Calu3 (cell line): ENCODE results near the gene SMIM28. TPM values are rescaled to one million over a fixed set of nuclear protein-coding genes. Genes with fewer than 3 reads are reported as not detected.

ENCODE experiments used
- BruUV-seq: library from RNA; stranded (reverse); fragments of 400-500 nt; replicated peaks from 2 replicates; lab custom pipeline; 2021; lab: Mats Ljungman, UMichigan
- CTCF ChIA-PET: fragments of 300-600 bp; sonication (Branson Sonifier 250); formaldehyde crosslinking; loops from one replicate; lab custom pipeline; 2022; ENCODE audit warnings: antibody characterized with exemption; lab: Charles Lee
- DNase-seq: peaks from one replicate; pipeline ENCODE4 v3.0.0; 2022
- H3K27ac Mint-ChIP-seq: one replicate; pipeline ENCODE4 v1.8.0; 2022; ENCODE audit warnings: mixed read lengths; ENCODE audit not compliant: unreplicated experiment
- H3K27me3 Mint-ChIP-seq: one replicate; pipeline ENCODE4 v1.8.0; 2022; ENCODE audit warnings: mixed read lengths; ENCODE audit not compliant: unreplicated experiment
- H3K36me3 Mint-ChIP-seq: one replicate; pipeline ENCODE4 v1.8.0; 2022; ENCODE audit warnings: mild to moderate bottlenecking, moderate library complexity, mixed read lengths; ENCODE audit not compliant: insufficient read depth, unreplicated experiment
- H3K4me1 Mint-ChIP-seq: one replicate; pipeline ENCODE4 v1.8.0; 2022; ENCODE audit warnings: mild to moderate bottlenecking, low read depth, mixed read lengths; ENCODE audit not compliant: unreplicated experiment
- H3K4me3 Mint-ChIP-seq: one replicate; pipeline ENCODE4 v1.8.0; 2022; ENCODE audit warnings: mild to moderate bottlenecking, low read depth, moderate library complexity, mixed read lengths; ENCODE audit not compliant: unreplicated experiment
- H3K9me3 Mint-ChIP-seq: one replicate; pipeline ENCODE4 v1.8.0; 2022; ENCODE audit warnings: low read depth, mixed read lengths; ENCODE audit not compliant: unreplicated experiment
- intact Hi-C: fragments of 100-400 bp; cut with micrococcal nuclease; formaldehyde crosslinking; loops from one replicate; pipeline ENCODE4 v1.10.0; 2022; ENCODE audit not compliant: unreplicated experiment
- total RNA-seq: library from RNA; stranded (reverse); gene quantifications from 2 replicates; pipeline ENCODE4 v1.2.3, GENCODE V29; 2022
- TF ChIP-seq, protein P1 (sequence below): fragments of 200-600 bp; IDR thresholded peaks from one replicate; pipeline ENCODE4 v1.8.0; 2022; ENCODE audit warnings: antibody characterized with exemption; ENCODE audit not compliant: unreplicated experiment

Gene SMIM28
- total RNA-seq, 1 experiment from 2014 or later: not detected

DNA sequence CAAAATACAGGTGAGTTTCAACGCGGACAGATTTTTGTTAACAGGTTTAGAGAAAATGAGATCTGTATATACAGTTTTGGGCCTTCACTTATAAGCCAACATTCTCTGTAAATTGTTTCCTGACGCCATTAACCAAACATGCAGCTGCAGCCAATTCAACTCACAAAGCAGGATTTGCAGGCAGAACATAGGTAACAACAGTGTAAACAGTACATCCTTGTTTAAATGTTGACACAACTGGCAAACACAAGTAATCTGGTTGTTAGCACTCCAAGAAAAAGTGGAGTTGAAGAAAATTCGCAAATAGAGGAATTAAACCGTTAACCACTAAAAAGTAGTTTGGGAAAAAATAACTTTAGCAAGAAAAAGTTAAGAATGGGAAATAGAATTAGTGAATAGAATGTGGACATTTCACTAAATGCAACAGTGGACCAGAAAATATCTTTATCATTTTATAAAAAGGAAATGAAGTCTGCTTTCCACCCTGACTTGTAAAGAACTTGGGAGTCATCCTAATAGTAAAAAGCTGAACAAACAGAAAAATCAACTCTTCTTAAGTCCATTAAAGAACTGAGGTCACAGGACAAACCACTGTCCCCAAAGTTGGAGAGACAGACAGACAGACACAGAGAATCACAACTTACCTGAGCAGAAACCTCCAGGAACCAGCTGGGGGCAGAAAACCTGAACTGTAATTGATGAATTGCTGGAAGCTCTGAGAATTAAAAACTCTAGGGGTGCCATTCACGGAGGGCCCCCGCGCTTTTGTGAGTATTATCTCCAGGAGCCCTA, 10.1 kb downstream of the SMIM28 start:
- CTCF ChIA-PET: no interaction called here
- no peak overlapping the region for H3K27ac Mint-ChIP-seq
- no TSS peak for BruUV-seq

GRCh38 chr6:138389551-138389950, 11.8 kb downstream of the SMIM28 start:
- BruUV-seq: no TSS peak
- Mint-ChIP-seq H3K27ac (no peak overlapping the region), H3K4me1 (no peaks in the 10 kb centered on the region), H3K36me3 (no peaks in the 10 kb centered on the region), H3K27me3 (no peaks in the 10 kb centered on the region), H3K4me3 (no peak overlapping the region), H3K9me3 (no peaks in the 10 kb centered on the region)
- intact Hi-C loops: no loop called here
- TF ChIP-seq, protein P1, sequence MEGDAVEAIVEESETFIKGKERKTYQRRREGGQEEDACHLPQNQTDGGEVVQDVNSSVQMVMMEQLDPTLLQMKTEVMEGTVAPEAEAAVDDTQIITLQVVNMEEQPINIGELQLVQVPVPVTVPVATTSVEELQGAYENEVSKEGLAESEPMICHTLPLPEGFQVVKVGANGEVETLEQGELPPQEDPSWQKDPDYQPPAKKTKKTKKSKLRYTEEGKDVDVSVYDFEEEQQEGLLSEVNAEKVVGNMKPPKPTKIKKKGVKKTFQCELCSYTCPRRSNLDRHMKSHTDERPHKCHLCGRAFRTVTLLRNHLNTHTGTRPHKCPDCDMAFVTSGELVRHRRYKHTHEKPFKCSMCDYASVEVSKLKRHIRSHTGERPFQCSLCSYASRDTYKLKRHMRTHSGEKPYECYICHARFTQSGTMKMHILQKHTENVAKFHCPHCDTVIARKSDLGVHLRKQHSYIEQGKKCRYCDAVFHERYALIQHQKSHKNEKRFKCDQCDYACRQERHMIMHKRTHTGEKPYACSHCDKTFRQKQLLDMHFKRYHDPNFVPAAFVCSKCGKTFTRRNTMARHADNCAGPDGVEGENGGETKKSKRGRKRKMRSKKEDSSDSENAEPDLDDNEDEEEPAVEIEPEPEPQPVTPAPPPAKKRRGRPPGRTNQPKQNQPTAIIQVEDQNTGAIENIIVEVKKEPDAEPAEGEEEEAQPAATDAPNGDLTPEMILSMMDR: no peak
- CTCF ChIA-PET: no interaction called here
- no peak for DNase-seq

More for the DNA sequence above, 10.1 kb downstream of the SMIM28 start:
- Mint-ChIP-seq H3K4me1 (no peaks in the 10 kb centered on the region), H3K9me3 (no peaks in the 10 kb centered on the region), H3K4me3 (no peak overlapping the region), H3K36me3 (no peaks in the 10 kb centered on the region), H3K27me3 (no peaks in the 10 kb centered on the region)
- TF ChIP-seq, protein P1: no peak
- intact Hi-C loops: no loop called here
- no peak for DNase-seq

DNA sequence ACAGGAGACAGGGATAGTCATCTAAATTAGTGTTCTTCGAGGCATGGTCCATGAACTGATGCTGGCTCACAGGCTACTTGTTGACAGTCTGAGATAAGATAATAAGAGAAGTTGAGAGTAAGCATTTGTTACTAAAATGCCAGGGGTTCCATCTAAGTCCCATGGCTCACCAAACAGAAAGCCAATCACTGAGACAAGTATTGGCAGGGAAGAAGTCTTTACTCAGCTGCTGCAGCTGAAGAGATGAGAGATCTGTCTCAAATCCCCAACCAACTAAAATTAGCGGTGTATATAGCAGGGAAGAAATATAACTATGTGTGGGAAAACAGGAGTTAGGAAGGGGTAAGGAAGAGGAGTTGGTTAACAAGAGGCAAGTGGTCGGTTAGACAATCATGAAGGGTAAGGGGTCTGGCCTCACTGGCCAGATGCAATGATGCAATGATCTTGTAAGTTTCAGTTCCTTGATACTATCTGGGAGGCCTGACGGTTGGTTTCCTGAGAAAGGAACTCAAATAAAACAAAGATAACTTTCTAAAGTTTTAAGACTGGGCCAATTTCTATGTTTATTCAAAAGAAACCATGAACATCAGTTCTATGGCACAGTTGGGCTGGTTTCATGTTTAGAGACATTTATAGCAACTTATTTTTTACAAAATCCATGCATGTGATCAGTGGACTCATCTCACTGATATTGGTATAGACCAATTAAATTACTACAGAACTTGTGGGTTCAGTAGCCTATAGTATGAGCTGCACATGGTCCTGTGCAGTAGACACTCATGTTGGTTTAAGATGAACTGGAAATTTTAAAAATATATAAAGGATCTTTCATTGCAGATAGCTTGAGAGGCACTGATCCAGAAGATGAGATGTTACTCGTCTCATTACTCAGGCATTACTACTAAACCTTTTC, 16.4 kb downstream of the SMIM28 start:
- no TSS peak for BruUV-seq
- H3K9me3 Mint-ChIP-seq: no peaks in the 10 kb centered on the region
- H3K27me3 Mint-ChIP-seq: no peaks in the 10 kb centered on the region
- intact Hi-C loops: no loop called here
- no peaks in the 10 kb centered on the region for H3K4me1 Mint-ChIP-seq
- TF ChIP-seq, protein P1: no peak
- no peaks in the 10 kb centered on the region for H3K36me3 Mint-ChIP-seq
- H3K4me3 Mint-ChIP-seq: no peak overlapping the region
- CTCF ChIA-PET: interaction anchor here (0.6 kb wide), 1 partner anchor 16 kb away, joined by 4 read pairs; no protein-coding TSS in a partner anchor
- DNase-seq: no peak
- H3K27ac Mint-ChIP-seq: no peak overlapping the region

- no peaks in the 10 kb centered on the region for H3K27me3 Mint-ChIP-seq
- TF ChIP-seq, protein P1: no peak
- DNase-seq: no peak
- no peak overlapping the region for H3K4me3 Mint-ChIP-seq
- H3K9me3 Mint-ChIP-seq: no peaks in the 10 kb centered on the region
- no peaks in the 10 kb centered on the region for H3K4me1 Mint-ChIP-seq
- H3K27ac Mint-ChIP-seq: no peak overlapping the region
- no peaks in the 10 kb centered on the region for H3K36me3 Mint-ChIP-seq
- intact Hi-C loops: no loop called here
- BruUV-seq: no TSS peak
- CTCF ChIA-PET: no interaction called here
Observed at GRCh38 chr6:138396709-138397108, 19.0 kb downstream of the SMIM28 start.
